Thyroid gland (tissue), 4 donors: ENCODE data around the gene IWS1.
"Not testable (repeated sequence)": the region's sequence is repeated elsewhere in the genome, so short reads cannot be mapped to it uniquely, and the experiment has no call there.

Experiments used
- CTCF ChIP-seq, 6 experiments: fragments of 200-600 bp in 3 of 6; fragments of 450-650 bp in 3 of 6; sonication (generic) in 3 of 6; IDR thresholded peaks; one replicate each; pipeline ENCODE4 v1.5.1; 2016 to 2019; ENCODE audit warnings: antibody characterized with exemption in 6 of 6, mild to moderate bottlenecking in 2 of 6, inconsistent platforms in 1 of 6, moderate library complexity in 1 of 6
- POLR2A ChIP-seq, 2 donors: fragments of 450-650 bp; IDR thresholded peaks; one replicate each; pipeline ENCODE4 v1.6.1; 2017; ENCODE audit warnings: antibody characterized with exemption in 2 of 2, mild to moderate bottlenecking in 2 of 2, moderate library complexity in 1 of 2

GRCh38 chr2:127524198-127524834, 2.0 kb downstream of the IWS1 start:
- not testable (repeated sequence) for TF ChIP-seq CTCF, POLR2A (IDR thresholded peaks at IDR 0.05)
